Stimulated activated CD4-positive, alpha-beta T cell treated with anti-CD3 and anti-CD28 coated beads, Interleukin-2, amount 100 ng/mL, for 48 hours (primary cell): ENCODE results near the gene DHDH.
A peak's percentile ranks its signal among the peaks of the same experiment; 100 is the strongest.
"Not testable (repeated sequence)": the region's sequence is repeated elsewhere in the genome, so short reads cannot be mapped to it uniquely, and the experiment has no call there.

Experiments used
- DNase-seq, 2 donors: peaks; one replicate each; pipeline ENCODE4 v3.0.0-alpha.2; 2020

The DHDH gene

GRCh38 chr19:48918071-48918470 is 15.4 kb upstream of the DHDH start:
- DNase-seq: no peak

- DNase-seq: no peak
Measured at GRCh38 chr19:48918801-48919247, 14.7 kb upstream of the DHDH start.

- not testable (repeated sequence) for DNase-seq
Measured at GRCh38 chr19:48919271-48919670, 14.2 kb upstream of the DHDH start.

DNA sequence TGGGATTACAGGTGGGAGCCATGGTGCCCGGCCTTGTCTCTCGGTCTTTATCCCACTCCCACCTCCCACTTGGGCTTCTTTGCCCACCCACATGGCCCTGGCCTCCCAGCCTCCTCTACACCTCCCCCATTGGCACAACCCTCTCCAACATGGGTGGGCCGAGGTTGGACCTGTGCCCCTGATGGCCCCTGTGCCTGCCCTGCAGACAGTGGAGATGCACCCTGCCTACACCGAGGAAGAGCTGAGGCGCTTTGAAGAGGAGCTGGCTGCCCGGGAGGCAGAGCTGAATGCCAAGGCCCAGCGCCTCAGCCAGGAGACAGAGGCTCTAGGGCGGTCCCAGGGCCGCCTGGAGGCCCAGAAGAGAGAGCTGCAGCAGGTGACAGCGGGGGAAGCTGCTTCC is 12.6 kb upstream of the DHDH start:
- no peak for DNase-seq

DNA sequence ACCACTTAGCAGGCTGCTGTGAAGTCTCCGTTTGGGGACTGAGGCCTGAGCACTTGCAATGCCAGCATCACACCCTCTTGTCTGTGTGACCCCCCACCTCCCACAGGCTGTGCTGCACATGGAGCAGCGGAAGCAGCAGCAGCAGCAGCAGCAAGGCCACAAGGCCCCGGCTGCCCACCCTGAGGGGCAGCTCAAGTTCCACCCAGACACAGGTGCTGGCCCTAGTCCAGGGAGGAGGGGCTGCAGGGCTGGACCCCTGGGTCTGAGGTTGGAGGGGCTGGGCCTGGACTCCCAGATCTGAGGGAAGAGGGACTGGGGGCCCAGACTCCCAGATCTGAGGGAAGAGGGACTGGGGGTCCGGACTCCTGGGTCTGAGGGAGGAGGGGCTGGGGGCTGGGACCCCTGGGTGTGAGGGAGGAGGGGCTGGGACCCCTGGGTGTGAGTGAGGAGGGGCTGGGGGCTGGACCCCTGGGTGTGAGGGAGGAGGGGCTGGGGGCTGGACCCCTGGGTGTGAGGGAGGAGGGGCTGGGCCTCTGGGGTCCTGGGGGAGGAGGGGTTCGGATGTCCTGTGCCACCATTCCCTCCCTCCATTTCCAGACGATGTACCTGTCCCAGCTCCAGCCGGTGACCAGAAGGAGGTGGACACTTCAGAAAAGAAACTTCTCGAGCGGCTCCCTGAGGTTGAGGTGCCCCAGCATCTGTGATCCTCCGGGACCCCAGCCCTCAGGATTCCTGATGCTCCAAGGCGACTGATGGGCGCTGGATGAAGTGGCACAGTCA is 11.6 kb upstream of the DHDH start:
- DNase-seq: no peak

DNA sequence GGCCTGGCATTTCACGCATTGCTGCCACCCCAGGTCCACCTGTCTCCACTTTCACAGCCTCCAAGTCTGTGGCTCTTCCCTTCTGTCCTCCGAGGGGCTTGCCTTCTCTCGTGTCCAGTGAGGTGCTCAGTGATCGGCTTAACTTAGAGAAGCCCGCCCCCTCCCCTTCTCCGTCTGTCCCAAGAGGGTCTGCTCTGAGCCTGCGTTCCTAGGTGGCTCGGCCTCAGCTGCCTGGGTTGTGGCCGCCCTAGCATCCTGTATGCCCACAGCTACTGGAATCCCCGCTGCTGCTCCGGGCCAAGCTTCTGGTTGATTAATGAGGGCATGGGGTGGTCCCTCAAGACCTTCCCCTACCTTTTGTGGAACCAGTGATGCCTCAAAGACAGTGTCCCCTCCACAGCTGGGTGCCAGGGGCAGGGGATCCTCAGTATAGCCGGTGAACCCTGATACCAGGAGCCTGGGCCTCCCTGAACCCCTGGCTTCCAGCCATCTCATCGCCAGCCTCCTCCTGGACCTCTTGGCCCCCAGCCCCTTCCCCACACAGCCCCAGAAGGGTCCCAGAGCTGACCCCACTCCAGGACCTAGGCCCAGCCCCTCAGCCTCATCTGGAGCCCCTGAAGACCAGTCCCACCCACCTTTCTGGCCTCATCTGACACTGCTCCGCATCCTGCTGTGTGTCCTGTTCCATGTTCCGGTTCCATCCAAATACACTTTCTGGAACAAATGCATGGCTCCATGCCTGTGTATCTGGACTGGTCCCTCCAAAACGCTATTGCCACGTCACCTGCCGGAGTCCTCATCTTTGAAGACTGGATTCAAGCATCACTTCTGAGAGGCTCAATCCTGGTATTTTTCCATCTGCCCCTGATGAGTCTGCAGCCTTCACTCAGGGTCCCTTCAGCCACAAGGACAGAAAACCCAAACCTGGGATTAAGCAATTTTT is 10.7 kb upstream of the DHDH start:
- no peak for DNase-seq

DNA sequence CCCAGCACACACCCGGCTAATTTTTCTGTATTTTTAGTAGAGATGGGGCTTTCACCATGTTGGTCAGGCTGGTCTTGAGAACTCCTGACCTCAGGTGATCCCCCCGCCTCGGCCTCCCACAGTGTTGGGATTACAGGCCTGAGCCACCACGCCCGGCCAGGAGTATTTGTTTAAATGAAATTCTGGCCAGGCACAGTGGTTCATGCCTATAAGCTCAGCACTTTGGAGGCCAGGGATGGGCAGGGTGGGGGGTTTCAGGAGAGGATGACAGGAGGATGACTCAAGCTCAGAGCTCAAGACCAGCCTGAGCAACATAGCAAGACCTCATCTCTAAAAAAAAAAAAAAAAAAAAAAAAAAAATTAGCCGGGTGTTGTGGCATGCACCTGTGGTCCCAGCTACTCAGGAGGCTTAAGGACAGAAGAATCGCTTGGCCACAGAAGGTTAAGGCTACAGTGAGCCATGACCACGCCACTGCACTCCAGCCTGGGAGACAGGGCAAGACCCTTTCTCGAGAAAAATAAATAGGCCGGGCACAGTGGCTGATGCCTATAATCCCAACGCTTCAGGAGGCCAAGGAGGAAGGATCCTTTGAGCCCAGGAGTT is 8.2 kb upstream of the DHDH start:
- no peak for DNase-seq

DNA sequence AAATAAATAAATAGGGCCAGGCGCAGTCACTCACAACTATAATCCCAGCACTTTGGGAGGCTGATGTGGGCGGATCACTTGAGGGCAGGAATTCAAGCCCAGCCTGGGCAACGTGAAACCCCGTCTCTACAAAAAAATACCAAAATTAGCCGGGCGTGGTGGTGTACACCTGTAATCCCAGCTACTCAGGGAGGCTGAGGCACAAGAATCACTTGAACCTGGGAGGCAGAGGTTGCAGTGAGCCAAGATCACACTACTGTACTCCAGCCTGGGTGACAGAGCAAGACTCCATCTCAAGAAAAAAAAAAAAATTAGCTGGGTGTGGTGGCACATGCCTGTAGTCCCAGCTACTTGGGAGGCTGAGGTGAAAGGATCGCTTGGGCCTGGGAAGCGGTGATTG is 7.6 kb upstream of the DHDH start:
- DNase-seq: not testable (repeated sequence)

DNA sequence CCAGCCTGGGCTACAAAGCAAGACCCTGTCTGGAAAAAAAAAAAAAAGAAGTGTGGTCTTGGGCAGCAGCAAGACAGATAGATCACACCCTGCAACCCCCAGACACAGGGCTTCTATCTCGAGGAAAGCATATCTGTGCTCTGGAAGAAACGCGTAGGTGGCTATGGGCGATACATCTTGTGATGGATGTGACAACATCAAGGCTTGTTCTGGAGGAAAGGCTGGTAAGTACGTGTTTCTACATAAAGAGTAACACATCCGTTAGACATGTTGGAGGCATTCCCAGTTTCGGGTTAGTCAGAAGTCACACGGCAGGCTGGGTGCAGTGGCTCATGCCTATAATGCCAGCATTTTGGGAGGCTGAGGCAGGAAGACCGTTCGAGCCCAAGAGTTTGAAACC is 6.6 kb upstream of the DHDH start:
- peak in 1 of 2 donors; percentile 9 for DNase-seq

GRCh38 chr19:48927692-48928091 is 5.8 kb upstream of the DHDH start:
- not testable (repeated sequence) for DNase-seq

- DNase-seq: no peak
Measured at GRCh38 chr19:48928164-48929025, 5.1 kb upstream of the DHDH start.

DNA sequence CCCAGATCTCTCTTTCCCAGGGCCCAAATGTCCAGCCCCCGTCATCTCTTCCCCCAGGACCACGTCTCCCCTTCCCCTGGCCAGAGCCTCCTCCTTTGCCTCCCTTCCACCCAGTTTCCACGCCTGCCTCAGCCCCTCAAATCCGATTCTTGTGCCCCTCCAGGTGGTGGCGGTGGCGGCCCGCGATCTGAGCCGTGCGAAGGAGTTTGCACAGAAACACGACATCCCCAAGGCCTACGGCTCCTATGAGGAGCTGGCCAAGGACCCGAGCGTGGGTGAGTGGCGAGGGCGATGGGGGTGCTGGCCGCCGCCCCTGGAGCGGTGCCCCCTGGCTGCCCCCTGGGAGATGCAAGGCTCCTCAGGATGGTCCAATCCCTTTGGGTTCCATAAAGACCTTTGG is 1.3 kb downstream of the DHDH start:
- DNase-seq: no peak

GRCh38 chr19:48935864-48936263 is 2.4 kb downstream of the DHDH start:
- DNase-seq: no peak

- DNase-seq: no peak
Measured at GRCh38 chr19:48938256-48938655, 4.8 kb downstream of the DHDH start.

DNA sequence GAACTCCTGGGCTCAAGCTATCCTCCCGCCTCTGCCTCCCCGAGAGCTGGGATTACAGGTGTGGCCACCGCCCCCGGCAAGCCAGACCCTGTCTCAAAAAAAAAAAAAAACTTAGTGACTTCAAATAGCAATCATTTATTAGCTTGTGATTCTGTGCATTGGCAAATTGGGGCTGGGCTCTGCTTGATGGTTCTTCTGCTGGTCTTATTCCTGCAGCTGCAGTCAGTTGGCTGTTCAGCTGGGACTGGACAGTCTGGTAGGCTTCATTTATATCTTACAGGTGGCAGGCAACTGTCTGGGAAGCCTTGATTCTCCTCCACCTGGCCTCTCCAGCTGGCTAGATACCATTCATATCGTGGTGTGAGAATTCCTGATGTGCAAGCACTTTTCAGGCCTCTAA is 7.4 kb downstream of the DHDH start:
- no peak for DNase-seq

- no peak for DNase-seq
Measured at GRCh38 chr19:48943081-48943480, 9.6 kb downstream of the DHDH start.

GRCh38 chr19:48945415-48945814 is 11.9 kb downstream of the DHDH start:
- DNase-seq: no peak

GRCh38 chr19:48945817-48946216 is 12.3 kb downstream of the DHDH start:
- DNase-seq: no peak

DNA sequence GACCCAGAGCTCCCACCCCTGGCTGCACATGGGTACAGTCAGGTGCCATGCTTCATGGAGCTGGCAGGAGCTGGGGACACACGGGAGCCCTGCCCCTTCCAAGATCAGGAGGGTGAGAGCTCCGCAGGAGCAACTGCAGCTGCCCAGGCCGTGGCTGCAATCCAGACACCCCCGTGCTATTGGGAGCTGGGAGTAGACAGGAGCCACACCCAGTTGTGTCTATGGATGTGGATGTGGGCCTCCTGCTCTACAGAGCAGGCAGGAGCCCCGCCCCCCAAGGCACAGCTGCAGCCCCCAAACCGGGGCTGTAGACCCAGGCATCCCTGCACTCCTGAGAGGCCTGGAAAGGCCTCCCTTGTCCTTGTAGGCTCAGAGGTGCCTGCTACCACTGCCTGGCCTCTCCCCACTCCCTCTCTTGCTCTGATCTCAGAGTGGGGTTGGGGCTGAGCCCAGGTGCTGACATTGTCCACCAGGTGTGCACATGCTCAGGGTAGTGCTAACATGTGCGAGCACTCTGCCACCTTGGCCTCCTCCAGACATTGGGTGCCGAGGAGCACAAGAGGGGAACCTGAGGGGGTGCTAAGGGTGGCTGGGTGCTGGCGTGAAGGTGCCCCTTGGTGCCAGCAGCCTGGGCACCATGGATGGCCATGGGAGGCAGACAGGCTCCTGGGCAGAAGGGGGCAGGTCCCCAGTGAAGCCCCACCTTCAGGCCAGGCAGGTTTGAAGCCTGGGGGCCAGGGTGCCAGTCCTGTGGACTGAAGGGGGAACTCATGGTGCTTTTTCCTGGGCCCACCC is 13.2 kb downstream of the DHDH start:
- no peak for DNase-seq

GRCh38 chr19:48947258-48947542 is 13.7 kb downstream of the DHDH start:
- DNase-seq: no peak

GRCh38 chr19:48950159-48950558 is 16.7 kb downstream of the DHDH start:
- no peak for DNase-seq
